ENCODE data around the gene TMEM150A.
A peak's percentile ranks its signal among the peaks of the same experiment; 100 is the strongest.
"Not testable (repeated sequence)": the region's sequence is repeated elsewhere in the genome, so short reads cannot be mapped to it uniquely, and the experiment has no call there.

Gene TMEM150A

GRCh38 chr2:85566265-85566664, 36.2 kb downstream of the TMEM150A start:
- DNase-seq (ENCODE audit: low read depth in 2 of 2), result no peak

DNA sequence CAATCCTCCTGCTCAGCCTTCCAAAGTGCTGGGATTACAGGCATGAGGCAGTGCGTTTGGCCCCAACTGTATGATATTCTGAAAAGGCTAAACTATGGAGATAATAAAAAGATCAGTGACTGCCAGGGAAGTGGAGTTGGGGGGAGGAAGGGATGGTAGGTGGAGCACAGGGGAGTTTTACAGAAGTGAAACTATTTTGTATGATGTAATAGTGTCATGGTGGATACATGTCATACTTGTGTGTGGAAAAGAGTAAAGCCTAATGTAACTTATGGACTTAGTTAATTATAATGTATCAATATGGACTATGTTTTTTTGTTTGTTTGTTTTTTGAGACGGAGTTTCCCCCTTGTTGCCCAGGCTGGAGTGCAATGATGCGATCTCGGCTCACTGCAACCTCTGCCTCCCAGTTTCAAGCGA, 38.3 kb downstream of the TMEM150A start:
- DNase-seq (ENCODE audit: low read depth in 2 of 2), result no peak

GRCh38 chr2:85561280-85562212, 41.0 kb downstream of the TMEM150A start, which contains the start of gene GGCX:
Gene GGCX, minus strand, starts transcription at chr2:85561493. Its CDS starts 65 bp downstream, at chr2:85561428.
- DNase-seq (ENCODE audit: low read depth in 2 of 2), result peak; percentile 88 to 94

DNA sequence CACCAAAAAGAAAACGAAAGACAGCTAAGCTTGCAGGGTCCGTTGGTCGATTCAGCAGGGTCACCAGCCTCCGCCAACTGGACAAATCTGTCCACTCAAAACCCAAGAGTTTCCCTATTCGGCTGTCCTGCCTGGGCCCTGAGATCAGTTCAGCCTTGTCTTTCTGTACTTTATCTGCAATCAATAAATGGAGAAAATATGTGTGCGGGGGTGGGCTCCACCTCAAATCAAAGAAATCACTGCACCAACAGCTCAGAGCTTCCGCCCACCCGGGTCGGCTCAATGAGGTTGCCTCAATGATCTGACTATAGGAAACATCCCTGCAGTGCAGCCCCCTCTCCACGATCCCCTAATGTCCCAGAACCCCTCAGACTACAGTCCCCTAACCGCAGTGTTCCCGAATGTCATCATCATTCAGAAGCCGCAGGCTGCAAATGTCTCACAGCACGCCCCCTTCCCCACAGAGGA, 41.7 kb downstream of the TMEM150A start:
- no peak for DNase-seq (ENCODE audit: low read depth in 2 of 2)

DNA sequence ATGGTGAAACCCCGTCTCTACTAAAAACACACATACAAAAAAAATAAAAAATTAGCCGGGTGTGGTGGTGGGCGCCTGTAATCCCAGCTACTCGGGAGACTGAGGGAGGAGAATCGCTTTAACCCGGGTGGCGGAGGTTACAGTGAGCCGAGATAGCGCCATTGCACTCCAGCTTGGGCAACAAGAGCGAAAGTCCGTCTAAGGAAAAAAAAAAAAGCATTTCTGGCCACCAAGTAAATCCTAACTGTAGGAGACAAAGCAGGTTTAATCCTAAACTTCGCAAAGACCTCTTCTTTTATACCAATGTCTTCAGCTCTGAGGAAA, 42.1 kb downstream of the TMEM150A start:
- not testable (repeated sequence) for DNase-seq (ENCODE audit: low read depth in 2 of 2)

GRCh38 chr2:85558160-85558559, 44.3 kb downstream of the TMEM150A start:
- DNase-seq (ENCODE audit: low read depth in 2 of 2), result no peak

DNA sequence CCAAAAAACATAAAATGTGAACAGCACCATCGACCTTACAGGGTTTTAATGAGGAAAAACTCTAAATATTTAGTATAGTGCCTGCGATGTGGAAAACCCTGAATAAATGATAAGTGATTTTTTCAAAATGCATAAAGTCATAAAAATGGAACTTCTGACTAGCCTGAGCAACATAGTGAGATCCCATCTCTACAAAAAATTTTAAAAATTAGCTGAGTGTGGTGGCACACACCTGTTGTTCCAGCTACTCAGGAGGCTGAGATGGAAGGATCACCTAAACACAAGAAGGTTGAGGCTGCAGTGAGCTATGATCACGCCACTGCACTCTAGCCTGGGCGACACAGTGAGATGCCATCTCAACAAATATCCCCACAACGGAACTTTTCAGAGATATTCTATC, 45.4 kb downstream of the TMEM150A start:
- DNase-seq (ENCODE audit: low read depth in 2 of 2), result no peak

- DNase-seq (ENCODE audit: low read depth in 2 of 2), result no peak
Measured at GRCh38 chr2:85554980-85555612, 47.4 kb downstream of the TMEM150A start.

- no peak for DNase-seq (ENCODE audit: low read depth in 2 of 2)
Measured at GRCh38 chr2:85553184-85553583, 49.3 kb downstream of the TMEM150A start.

- DNase-seq (ENCODE audit: low read depth in 2 of 2), result peak; percentile 78 to 83
Measured at GRCh38 chr2:85551698-85552678, 50.5 kb downstream of the TMEM150A start.

- no peak for DNase-seq (ENCODE audit: low read depth in 2 of 2)
Measured at GRCh38 chr2:85550486-85550885, 52.0 kb downstream of the TMEM150A start.

DNA sequence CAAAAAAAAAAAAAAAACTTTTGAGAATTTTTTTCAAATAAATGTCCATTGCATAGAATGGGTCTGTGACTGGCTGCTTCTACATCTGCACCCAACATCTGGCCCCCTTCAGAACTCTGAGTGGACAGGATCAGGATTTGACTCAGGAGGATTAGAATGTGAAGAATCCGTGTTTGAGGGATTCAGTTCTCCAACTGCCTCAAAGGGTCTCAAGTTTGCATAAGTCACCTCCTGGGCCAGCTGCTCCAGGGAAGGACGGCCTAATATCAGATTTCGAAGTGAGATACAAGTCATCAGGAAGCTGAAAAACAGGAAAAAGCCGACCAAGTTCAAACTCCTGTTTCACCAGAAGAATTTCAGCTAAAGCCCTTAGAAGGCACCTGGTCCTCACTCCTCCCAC, 52.7 kb downstream of the TMEM150A start:
- DNase-seq (ENCODE audit: low read depth in 2 of 2), result no peak

DNA sequence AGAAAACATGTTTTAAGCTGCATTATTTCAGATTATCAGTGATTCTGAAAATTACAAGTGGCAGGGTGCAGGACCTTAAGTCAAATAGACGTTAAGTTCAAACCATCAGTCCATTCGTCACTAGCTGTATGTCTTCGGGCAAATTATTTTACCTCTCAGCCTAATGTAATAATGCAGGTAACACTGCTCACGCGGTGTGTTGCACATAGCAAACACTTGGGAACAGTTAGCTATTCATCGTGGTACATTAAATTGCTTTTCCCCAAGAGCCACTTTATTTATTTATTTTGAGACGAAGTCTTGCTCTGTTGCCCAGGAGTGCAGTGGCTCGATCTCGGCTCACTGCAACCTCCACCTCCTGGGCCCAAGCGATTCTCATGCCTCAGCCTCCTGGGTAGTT, 53.4 kb downstream of the TMEM150A start:
- no peak for DNase-seq (ENCODE audit: low read depth in 2 of 2)

- no peak for DNase-seq (ENCODE audit: low read depth in 2 of 2)
Measured at GRCh38 chr2:85548608-85548900, 53.9 kb downstream of the TMEM150A start.
